ENCODE results near the gene SOX5.
"Not testable (repeated sequence)": the region's sequence is repeated elsewhere in the genome, so short reads cannot be mapped to it uniquely, and the experiment has no call there.

SOX5 gene

GRCh38 chr12:23533699-23534098 lies 415.8 kb downstream of the SOX5 start:
- DNase-seq = no peak

GRCh38 chr12:23533265-23533664 lies 416.2 kb downstream of the SOX5 start:
- no peak for DNase-seq

- DNase-seq = no peak
Measured at GRCh38 chr12:23528316-23528715, 421.2 kb downstream of the SOX5 start.

- DNase-seq = no peak
Measured at GRCh38 chr12:23525450-23526072, 423.9 kb downstream of the SOX5 start.

GRCh38 chr12:23523339-23523738 lies 426.1 kb downstream of the SOX5 start:
- DNase-seq = no peak

GRCh38 chr12:23519444-23519843 lies 430.0 kb downstream of the SOX5 start:
- DNase-seq = not testable (repeated sequence)

- not testable (repeated sequence) for DNase-seq
Measured at GRCh38 chr12:23515785-23516184, 433.7 kb downstream of the SOX5 start.

- DNase-seq = no peak
Measured at GRCh38 chr12:23510484-23510883, 439.0 kb downstream of the SOX5 start.

GRCh38 chr12:23509832-23510231 lies 439.6 kb downstream of the SOX5 start:
- not testable (repeated sequence) for DNase-seq

- not testable (repeated sequence) for DNase-seq
Measured at GRCh38 chr12:23507785-23508184, 441.7 kb downstream of the SOX5 start.

- not testable (repeated sequence) for DNase-seq
Measured at GRCh38 chr12:23505736-23506135, 443.7 kb downstream of the SOX5 start.

GRCh38 chr12:23504641-23505399 lies 444.6 kb downstream of the SOX5 start:
- no peak for DNase-seq

- DNase-seq = no peak
Measured at GRCh38 chr12:23504043-23504442, 445.4 kb downstream of the SOX5 start.

- no peak for DNase-seq
Measured at GRCh38 chr12:23503544-23503943, 445.9 kb downstream of the SOX5 start.

- no peak for DNase-seq
Measured at GRCh38 chr12:23502259-23502658, 447.2 kb downstream of the SOX5 start.

- DNase-seq = no peak
Measured at GRCh38 chr12:23495472-23495871, 454.0 kb downstream of the SOX5 start.

GRCh38 chr12:23493672-23494071 lies 455.8 kb downstream of the SOX5 start:
- no peak for DNase-seq

GRCh38 chr12:23491029-23491428 lies 458.4 kb downstream of the SOX5 start:
- DNase-seq = not testable (repeated sequence)

- DNase-seq = no peak
Measured at GRCh38 chr12:23488130-23488529, 461.3 kb downstream of the SOX5 start.

GRCh38 chr12:23484238-23484637 lies 465.2 kb downstream of the SOX5 start:
- no peak for DNase-seq

- DNase-seq = no peak
Measured at GRCh38 chr12:23482571-23482970, 466.9 kb downstream of the SOX5 start.

Data from NCI-H2227 treated with DMSO at 0.1 percent for 48 hours (cell line).